ENCODE data around the gene GRK2.

GRK2 gene

DNA sequence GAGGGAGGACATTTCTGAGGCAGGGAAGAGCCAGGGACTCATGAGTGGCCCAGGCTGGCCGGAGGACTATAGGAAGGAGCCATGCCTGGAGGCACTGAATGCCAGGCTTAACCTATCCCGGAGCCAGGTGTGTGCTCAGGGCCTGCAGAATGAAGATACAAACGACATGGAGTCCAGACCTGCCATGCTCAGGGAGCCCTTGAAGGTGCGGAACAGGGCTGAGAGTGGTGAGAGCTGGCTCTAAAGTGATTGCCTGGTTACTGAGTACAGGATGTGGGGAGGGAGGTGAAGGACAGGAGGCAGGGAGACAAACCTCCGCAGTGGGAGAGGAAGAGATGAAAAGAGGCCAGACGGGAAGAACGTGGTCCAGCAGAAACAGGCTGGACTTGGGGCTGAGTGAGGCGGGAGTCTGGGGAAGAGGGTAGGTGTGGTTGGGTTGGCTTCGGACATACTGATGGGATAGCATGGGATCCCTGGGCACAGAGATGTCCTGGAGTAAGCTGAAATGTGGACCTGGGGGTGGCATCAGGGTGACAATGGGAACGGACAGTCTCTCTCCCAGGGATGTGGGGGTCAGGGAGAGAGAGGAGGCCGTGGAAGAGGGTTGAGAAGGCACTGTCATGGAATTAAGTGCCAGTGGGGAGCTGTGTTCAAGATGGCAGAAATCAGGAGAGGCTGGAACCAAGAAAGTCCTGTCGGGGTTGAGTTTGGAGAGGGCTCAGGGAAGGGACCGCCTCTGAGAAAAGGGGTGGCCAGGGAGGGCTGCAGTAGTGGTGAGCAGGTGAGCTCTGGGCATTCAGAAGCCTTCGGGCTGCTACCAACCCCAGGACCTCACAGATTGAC, 21.3 kb downstream of the GRK2 start:
- no peak for DNase-seq
- peak overlapping the region; percentile 84 for H3K4me3 Mint-ChIP-seq
- TF ChIP-seq, protein P1, sequence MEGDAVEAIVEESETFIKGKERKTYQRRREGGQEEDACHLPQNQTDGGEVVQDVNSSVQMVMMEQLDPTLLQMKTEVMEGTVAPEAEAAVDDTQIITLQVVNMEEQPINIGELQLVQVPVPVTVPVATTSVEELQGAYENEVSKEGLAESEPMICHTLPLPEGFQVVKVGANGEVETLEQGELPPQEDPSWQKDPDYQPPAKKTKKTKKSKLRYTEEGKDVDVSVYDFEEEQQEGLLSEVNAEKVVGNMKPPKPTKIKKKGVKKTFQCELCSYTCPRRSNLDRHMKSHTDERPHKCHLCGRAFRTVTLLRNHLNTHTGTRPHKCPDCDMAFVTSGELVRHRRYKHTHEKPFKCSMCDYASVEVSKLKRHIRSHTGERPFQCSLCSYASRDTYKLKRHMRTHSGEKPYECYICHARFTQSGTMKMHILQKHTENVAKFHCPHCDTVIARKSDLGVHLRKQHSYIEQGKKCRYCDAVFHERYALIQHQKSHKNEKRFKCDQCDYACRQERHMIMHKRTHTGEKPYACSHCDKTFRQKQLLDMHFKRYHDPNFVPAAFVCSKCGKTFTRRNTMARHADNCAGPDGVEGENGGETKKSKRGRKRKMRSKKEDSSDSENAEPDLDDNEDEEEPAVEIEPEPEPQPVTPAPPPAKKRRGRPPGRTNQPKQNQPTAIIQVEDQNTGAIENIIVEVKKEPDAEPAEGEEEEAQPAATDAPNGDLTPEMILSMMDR (IDR thresholded peaks at IDR 0.05) = no peak
- no peaks in the 10 kb centered on the region for H3K9me3 Mint-ChIP-seq
- H3K27me3 Mint-ChIP-seq (ENCODE audit: low read depth, poor library complexity) = no peaks in the 10 kb centered on the region
- H3K27ac Mint-ChIP-seq = peak overlapping the region; percentile 95
- H3K36me3 Mint-ChIP-seq (ENCODE audit: low read depth) = peaks cover 9% of the 10 kb centered on the region
- H3K4me1 Mint-ChIP-seq = peaks cover 30% of the 10 kb centered on the region

DNA sequence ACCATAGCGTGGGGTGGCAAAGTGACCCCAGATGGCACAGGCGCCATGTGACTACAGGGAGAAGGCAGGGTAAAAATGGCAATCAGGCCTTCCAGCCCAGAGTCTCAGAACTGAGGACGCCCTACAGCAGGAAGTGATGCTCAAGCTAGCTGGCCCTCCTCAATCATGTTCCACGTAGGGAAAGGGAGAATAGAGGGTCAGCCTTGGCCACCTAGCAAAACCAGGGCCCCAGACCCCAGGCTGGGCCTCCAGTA, 21.9 kb downstream of the GRK2 start:
- Mint-ChIP-seq H3K9me3 (no peaks in the 10 kb centered on the region), H3K27ac (peak overlapping the region; percentile 95), H3K4me3 (peak overlapping the region; percentile 84), H3K27me3 (ENCODE audit: low read depth, poor library complexity) (no peaks in the 10 kb centered on the region), H3K4me1 (peaks cover 34% of the 10 kb centered on the region), H3K36me3 (ENCODE audit: low read depth) (peaks cover 15% of the 10 kb centered on the region)
- TF ChIP-seq, protein P1 (IDR thresholded peaks at IDR 0.05) = no peak
- DNase-seq = no peak

DNA sequence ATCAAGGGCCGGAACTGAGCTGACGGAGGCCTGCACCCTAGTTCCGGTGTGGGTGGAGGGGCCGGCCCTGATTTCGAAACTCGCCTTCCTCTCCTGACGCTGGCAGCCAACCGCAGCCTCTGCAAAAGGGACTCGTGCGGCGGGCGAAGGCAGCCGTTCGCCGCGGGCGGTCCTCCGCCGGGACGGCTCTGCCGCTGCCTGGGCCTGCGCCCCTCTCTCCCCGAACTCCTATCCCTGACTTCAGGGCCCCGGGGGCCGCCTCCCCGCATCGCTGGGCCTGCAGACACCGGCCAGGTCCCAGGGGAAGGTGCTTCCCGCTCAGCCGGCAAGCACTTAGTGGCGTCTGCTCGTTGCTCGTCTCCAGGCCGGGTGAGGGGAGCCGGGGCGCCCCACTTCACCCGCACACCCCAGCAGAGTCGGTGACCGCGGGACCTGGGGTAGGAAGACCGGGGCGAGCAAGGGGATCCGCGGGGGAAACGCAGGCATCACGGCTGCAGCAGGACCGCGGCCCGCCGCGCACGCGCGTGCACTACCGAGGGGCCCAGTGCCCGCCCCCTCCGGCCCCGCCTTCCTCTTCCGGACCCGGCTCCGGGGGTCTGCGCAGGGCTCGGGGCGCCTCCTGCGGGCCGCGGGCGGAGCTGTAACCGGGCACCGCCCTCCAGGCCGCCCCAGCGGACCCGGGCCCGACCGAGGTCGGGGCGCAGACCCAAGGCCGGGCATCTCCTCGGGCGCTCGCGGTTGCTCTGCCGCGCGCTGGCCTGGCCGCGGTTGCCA, 22.4 kb downstream of the GRK2 start:
- Mint-ChIP-seq H3K36me3 (ENCODE audit: low read depth) (peaks cover 20% of the 10 kb centered on the region), H3K9me3 (peaks cover 1% of the 10 kb centered on the region), H3K27me3 (ENCODE audit: low read depth, poor library complexity) (no peaks in the 10 kb centered on the region), H3K27ac (peak overlapping the region; percentile 95), H3K4me3 (peak overlapping the region; percentile 84), H3K4me1 (peaks cover 34% of the 10 kb centered on the region)
- peak; percentile 92 for DNase-seq
- TF ChIP-seq, protein P1 (IDR thresholded peaks at IDR 0.05) = no peak

DNA sequence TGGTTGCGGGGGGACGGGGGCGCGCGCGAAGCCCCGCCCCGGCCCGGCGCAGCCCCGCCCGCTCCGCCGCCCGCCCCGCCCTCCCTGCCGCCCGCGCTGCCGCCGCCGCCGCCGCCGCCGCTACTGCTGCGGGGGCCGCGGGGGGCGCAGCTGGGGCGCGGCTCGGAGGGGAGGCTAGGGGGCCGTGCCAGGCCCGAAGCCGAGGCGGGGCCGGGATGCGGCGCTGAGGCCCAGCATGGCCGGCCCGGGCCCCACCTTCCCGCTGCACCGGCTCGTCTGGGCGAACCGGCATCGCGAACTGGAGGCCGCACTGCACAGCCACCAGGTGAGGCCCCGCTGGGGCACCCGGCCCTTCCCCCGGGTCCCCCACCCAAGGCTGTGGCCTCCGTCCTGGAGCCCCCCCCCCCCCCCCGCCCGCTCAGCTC, 23.0 kb downstream of the GRK2 start, which contains the start of gene ANKRD13D:
Gene ANKRD13D, plus strand, starts transcription at position 78 of the 425 bp plus-strand sequence. Its CDS starts 158 bp downstream, at position 236.
- Mint-ChIP-seq H3K27ac (peak within 1 kb of the TSS; percentile 95), H3K27me3 (ENCODE audit: low read depth, poor library complexity) (no peaks in the 10 kb centered on the region), H3K4me3 (peak within 1 kb of the TSS; percentile 90), H3K9me3 (peaks cover 7% of the 10 kb centered on the region), H3K36me3 (ENCODE audit: low read depth) (peaks cover 26% of the 10 kb centered on the region), H3K4me1 (peaks cover 34% of the 10 kb centered on the region)
- TF ChIP-seq, protein P1 (IDR thresholded peaks at IDR 0.05) = no peak
- DNase-seq = no peak

DNA sequence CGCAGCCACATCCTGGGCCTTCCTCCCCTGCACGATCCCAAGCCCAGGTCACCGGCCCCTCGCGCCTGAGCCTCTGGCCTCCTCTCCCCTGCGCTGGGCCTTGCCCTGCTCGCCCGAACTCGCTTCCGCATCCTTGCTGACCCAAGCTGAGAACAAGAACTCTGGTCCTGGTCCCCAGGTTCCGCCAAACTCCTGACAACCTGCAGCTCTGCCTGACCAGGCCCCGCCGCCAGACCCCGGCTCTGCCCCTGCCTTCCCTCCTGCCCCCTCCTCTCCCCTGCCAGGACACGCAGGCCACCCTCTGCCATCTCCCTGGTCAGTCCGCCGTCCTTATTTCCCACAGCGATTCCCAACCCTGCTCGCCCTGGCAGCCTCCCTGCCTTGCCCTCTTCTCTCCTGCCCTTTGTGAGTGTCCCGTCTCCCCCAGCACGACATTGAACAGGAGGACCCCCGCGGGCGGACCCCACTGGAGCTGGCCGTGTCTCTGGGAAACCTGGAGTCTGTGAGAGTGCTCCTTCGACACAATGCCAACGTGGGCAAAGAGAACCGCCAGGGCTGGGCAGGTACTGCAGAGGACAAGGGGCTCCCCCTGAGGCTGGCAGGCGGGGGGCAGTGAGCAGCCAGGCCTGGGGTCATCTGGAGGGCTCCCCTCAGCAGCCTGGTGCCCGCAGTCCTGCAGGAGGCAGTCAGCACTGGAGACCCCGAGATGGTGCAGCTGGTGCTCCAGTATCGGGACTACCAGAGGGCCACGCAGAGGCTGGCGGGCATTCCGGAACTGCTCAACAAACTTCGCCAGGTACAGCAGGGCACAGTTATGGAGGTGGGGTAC, 23.6 kb downstream of the GRK2 start:
- H3K4me1 Mint-ChIP-seq = peaks cover 34% of the 10 kb centered on the region
- TF ChIP-seq, protein P1 (IDR thresholded peaks at IDR 0.05) = no peak
- peaks cover 32% of the 10 kb centered on the region for H3K36me3 Mint-ChIP-seq (ENCODE audit: low read depth)
- H3K27ac Mint-ChIP-seq = no peak overlapping the region
- peak overlapping the region; percentile 90 for H3K4me3 Mint-ChIP-seq
- peaks cover 12% of the 10 kb centered on the region for H3K9me3 Mint-ChIP-seq
- no peaks in the 10 kb centered on the region for H3K27me3 Mint-ChIP-seq (ENCODE audit: low read depth, poor library complexity)
- DNase-seq = no peak
